ENCODE measurements around the gene SCPEP1. TPM values are rescaled to one million over a fixed set of nuclear protein-coding genes. Genes with fewer than 3 reads are reported as not detected.

The SCPEP1 gene
- total and polyA plus RNA-seq, 2 of the 13 experiments (the other 11 are each of a cell fraction or from before 2014, with no cell fraction given), result 24.3 to 27.3 TPM

GRCh38 chr17:56960596-56961538 is 17.1 kb upstream of the SCPEP1 start, which contains the start of gene COIL (continued):
- TF ChIP-seq RFX1 (IDR thresholded peaks at IDR 0.05) (no peak), ARNT (IDR thresholded peaks at IDR 0.05) (no peak), DNMT3B (CRISPR knock-in tag; conservative IDR thresholded peaks at IDR 0.05) (peak; percentile 73; the same call in 1 of the 2 replicates), HDAC6 (IDR thresholded peaks at IDR 0.05; ENCODE audit: low read depth, low read length) (no peak), ZNF550 (CRISPR knock-in tag; IDR thresholded peaks at IDR 0.05; ENCODE audit: borderline replicate concordance) (0 out of 2 replicates have a peak, but pooled peaks have one; percentile 63), RXRA (CRISPR knock-in tag; IDR thresholded peaks at IDR 0.05) (peak; percentile 77), IKZF1 (IDR thresholded peaks at IDR 0.05) (no peak), NR2F2 (IDR thresholded peaks at IDR 0.05; ENCODE audit: borderline replicate concordance, low read depth) (no peak), ZNF558 (CRISPR knock-in tag; IDR thresholded peaks at IDR 0.05; ENCODE audit: borderline replicate concordance) (peak; percentile 79; the same call in 1 of the 2 replicates), KAT7 (CRISPR knock-in tag; IDR thresholded peaks at IDR 0.05; ENCODE audit: borderline replicate concordance) (0 out of 2 replicates have a peak, but pooled peaks have one; percentile 45), PPARG (CRISPR knock-in tag; conservative IDR thresholded peaks at IDR 0.05) (peak; percentile 68), SALL2 (CRISPR knock-in tag; IDR thresholded peaks at IDR 0.05) (peak; percentile 97), KLF9 (CRISPR knock-in tag; IDR thresholded peaks at IDR 0.05; ENCODE audit: low read depth) (no peak), SSRP1 (CRISPR knock-in tag; IDR thresholded peaks at IDR 0.05) (peak; percentile 78; the same call in 1 of the 2 replicates), MED8 (CRISPR knock-in tag; IDR thresholded peaks at IDR 0.05; ENCODE audit: insufficient replicate concordance) (no peak), IRF1 (CRISPR knock-in tag; IDR thresholded peaks at IDR 0.05; ENCODE audit: low read depth) (no peak), MLLT10 (CRISPR knock-in tag; IDR thresholded peaks at IDR 0.05) (no peak), ZSCAN31 (CRISPR knock-in tag; IDR thresholded peaks at IDR 0.05; ENCODE audit: low read depth) (peak; percentile 91), MTF2 (CRISPR knock-in tag; IDR thresholded peaks at IDR 0.05; ENCODE audit: borderline replicate concordance) (no peak), SNAPC2 (CRISPR knock-in tag; IDR thresholded peaks at IDR 0.05) (peak; percentile 71; the same call in 1 of the 2 replicates), ATF6 (CRISPR knock-in tag; conservative IDR thresholded peaks at IDR 0.05) (no peak; the same call in 1 of the 2 replicates), HNRNPH1 (optimal IDR thresholded peaks at IDR 0.05; ENCODE audit: low read depth, low read length) (no peak), ZNF644 (CRISPR knock-in tag; IDR thresholded peaks at IDR 0.05; ENCODE audit: low read depth) (peak; percentile 87; the same call in 1 of the 2 replicates), JUN (CRISPR knock-in tag; IDR thresholded peaks at IDR 0.05) (peak; percentile 59; the same call in 1 of the 2 replicates), ZFP82 (CRISPR knock-in tag; IDR thresholded peaks at IDR 0.05; ENCODE audit: borderline replicate concordance) (0 out of 2 replicates have a peak, but pooled peaks have one; percentile 64), ZNF670 (CRISPR knock-in tag; IDR thresholded peaks at IDR 0.05; ENCODE audit: borderline replicate concordance) (peak; percentile 95), ZNF382 (CRISPR knock-in tag; IDR thresholded peaks at IDR 0.05; ENCODE audit: borderline replicate concordance) (no peak)
